Occipital lobe (tissue), 2 donors: ENCODE measurements around the gene CTPS2. TPM values are rescaled to one million over a fixed set of nuclear protein-coding genes. Genes with fewer than 3 reads are reported as not detected.
"Not testable (repeated sequence)": the region's sequence is repeated elsewhere in the genome, so short reads cannot be mapped to it uniquely, and the experiment has no call there.

Source experiments
- DNase-seq: peaks from one replicate; lab custom pipeline; 2025; lab: John Stamatoyannopoulos, UW
- total RNA-seq: library from RNA; depleted of rRNA; stranded (reverse); fragments of >200 nt; gene quantifications from one replicate; pipeline ENCODE4 v1.2.3, GENCODE V29; 2014

Gene CTPS2
- total RNA-seq, 1 donor from 2014 or later = 33.4 TPM

GRCh38 chrX:16603822-16604221, 108.6 kb downstream of the CTPS2 start:
- no peak for DNase-seq

- DNase-seq = not testable (repeated sequence)
Observed at GRCh38 chrX:16603235-16603634, 109.2 kb downstream of the CTPS2 start.

GRCh38 chrX:16601885-16602284, 110.6 kb downstream of the CTPS2 start:
- DNase-seq = no peak

DNA sequence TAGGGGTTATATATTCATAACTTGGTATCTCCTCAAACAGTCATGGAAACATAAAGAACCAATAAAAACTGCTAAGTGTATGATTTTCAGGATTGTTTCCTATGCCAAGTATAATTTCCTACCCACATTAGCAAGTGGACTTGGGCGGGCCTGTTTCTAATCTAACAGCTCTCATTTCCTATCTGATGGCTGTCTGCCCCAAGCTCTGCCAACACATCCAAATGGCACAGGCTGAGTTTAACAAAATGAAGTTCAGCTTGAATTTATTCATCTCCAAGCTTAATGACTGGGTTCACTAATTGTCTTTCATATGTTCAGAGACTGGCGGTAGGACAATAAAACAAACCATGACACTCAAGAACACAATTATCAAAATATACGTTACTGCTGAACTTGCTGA, 118.0 kb downstream of the CTPS2 start:
- no peak for DNase-seq

- DNase-seq = no peak
Observed at GRCh38 chrX:16593801-16594200, 118.7 kb downstream of the CTPS2 start.

DNA sequence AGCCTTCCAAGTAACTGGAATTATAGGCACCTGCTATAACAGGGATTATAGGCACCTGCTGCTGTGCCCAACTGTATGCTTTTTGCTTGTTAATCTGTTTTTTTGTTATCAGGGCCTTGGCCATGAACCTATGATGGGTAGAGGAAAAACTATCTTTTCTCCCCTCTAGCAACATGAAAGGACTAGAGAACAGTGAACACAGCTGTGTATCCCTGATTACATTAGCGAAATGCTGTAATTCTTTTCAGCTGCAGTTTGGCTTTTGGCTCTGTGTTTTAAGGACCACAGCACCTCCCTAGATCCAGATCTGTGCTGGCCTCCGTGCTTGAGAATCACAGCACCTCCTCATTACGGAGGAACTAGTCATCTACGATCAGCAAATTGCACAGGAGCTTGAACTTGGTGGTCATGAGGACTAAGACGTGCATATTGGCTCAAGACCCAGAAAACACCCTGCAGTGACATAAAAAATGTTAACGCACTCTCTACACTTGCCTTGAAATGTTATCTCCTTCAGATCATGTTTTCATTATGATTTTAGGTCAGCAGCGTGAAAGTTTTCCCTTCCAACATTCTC, 120.2 kb downstream of the CTPS2 start:
- DNase-seq = no peak

GRCh38 chrX:16589826-16590225, 122.6 kb downstream of the CTPS2 start:
- no peak for DNase-seq

GRCh38 chrX:16589211-16589610, 123.3 kb downstream of the CTPS2 start:
- DNase-seq = no peak

GRCh38 chrX:16588266-16588665, 124.2 kb downstream of the CTPS2 start:
- DNase-seq = no peak

DNA sequence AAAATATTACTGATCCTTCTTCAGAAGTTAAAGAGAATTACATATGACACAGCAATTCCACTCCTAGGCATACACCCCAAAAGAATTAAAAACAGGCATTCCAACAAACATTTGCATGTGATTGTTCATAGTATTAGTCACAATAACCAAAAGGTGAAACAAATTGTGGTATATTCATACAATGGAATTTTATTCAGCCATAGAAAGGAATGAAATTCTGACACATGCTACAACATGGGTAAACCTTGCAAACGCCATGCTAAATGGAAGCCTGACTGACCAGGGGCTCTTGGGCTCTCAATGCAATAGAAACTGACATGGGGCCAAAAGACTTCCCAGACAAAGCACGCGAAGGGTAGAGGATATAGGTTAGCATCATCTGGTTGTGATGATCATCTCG, 124.6 kb downstream of the CTPS2 start:
- DNase-seq = no peak

DNA sequence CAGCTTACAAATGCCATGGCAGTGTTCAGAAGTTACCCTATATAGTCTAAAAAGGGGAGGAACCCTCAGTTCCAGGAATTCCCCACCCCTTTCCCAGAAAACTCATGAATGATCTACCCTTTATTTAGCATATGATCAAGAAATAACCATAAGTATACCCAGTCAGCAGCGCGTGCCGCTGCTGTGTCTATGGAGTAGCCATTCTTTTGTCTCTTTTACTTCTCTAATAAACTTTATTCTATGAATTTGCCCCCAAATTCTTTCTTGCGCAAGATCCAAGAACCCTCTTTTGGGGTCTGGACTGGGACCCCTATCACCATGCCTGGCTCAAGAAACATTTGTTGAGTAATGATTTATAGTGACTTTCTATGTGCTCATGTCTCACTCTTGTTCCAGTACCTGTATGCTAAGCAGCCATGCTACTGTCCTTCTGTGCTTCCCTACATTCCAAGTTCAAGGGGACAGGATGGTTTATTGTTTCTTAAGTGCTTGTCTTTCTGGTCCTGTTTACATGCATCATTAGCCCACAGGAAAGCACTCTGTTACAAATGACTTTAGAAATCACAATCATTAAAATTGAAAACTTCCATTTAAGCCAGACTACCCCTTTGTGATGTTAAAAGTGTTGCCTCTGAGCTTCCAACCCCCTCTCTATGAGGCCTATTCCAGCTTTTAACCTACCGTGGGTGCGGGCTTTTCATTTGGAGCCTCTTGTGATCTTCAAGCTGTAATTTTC, 125.9 kb downstream of the CTPS2 start:
- no peak for DNase-seq

- DNase-seq = no peak
Observed at GRCh38 chrX:16585486-16586376, 126.7 kb downstream of the CTPS2 start.

- DNase-seq = not testable (repeated sequence)
Observed at GRCh38 chrX:16580004-16580797, 132.3 kb downstream of the CTPS2 start.

DNA sequence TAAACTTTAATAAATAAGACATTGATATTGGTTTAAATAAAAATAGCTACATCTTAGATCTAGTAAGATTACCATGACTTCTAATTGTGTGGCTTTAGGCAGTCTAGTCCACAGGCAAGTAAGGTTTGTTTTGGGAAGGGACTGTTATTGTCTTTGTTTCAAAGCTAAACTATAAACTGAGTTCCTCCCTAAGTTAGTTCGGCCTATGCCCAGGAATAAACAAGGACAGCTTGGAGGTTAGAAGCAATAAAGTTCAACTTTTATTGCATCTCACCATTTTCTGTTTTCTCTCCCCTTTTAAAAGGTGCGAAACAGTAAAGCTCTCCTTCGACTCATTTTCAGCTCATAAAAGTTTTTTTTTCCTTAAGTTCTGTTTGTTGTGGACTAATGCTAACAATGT, 133.0 kb downstream of the CTPS2 start:
- DNase-seq = no peak

- no peak for DNase-seq
Observed at GRCh38 chrX:16578218-16578617, 134.3 kb downstream of the CTPS2 start.

DNA sequence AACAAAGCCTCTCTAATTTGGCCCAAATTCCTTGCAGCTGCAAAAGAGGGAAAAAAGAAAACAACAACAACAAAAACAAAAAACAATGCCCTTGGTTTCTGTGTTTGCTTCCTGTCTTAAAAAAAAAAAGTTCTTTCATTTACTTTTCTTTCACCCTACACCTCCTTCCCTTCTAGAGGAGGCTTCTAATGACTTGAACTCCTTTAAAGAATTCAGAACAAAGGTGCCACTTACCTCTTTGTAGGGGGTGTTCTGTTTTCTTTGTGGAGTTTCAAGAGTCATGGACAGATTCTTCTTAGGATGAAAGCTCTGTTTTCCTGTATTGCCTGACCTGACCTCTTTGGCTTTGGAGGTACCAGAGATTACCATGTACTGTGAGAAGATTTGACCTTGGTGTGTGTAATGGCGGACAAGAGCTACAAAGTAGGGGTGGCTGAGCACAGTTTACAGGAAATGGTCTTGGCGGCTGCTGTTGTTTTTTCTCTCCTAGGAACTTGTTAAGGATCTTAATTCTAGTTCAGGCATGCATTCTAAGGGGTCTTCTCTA, 134.9 kb downstream of the CTPS2 start:
- no peak for DNase-seq

GRCh38 chrX:16575388-16575787, 137.1 kb downstream of the CTPS2 start:
- not testable (repeated sequence) for DNase-seq

DNA sequence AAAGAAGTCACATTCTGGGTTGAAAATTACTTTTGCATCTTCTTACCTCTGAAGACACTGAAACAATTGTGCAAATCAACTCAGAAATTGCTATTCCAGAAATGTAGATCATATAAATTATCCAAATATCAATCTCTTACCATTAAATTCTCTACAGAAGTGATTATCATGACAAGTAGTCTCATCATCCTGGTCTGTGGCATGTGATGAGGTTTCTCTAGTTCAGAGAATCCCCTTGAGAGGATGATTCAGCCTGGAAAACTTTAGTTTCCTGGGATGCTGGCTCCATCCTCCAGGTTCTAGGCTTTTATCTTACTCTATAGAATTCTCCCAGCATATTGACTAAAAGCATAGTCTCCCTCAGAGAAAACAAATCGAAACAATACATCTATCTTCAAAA, 138.7 kb downstream of the CTPS2 start:
- DNase-seq = no peak

- no peak for DNase-seq
Observed at GRCh38 chrX:16567681-16568080, 144.8 kb downstream of the CTPS2 start.

DNA sequence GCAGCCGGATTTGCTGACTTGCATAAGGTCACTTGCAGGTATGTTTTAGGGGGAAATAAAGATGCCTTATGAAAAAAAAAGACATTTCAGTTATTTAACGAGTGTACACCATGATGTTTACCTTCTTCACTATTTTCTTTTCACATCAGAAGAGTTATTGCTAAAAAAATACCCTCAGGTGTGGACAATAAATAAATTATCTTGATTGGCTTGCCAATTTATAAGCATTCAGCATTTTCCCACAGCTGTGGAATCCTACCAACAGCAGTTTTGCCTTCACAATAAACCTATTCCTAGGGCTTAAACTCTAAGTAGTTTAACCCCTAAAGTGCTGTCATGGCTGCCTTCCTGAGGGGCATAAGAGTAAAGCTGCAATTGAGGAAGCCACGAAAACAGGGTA, 145.9 kb downstream of the CTPS2 start:
- DNase-seq = no peak

DNA sequence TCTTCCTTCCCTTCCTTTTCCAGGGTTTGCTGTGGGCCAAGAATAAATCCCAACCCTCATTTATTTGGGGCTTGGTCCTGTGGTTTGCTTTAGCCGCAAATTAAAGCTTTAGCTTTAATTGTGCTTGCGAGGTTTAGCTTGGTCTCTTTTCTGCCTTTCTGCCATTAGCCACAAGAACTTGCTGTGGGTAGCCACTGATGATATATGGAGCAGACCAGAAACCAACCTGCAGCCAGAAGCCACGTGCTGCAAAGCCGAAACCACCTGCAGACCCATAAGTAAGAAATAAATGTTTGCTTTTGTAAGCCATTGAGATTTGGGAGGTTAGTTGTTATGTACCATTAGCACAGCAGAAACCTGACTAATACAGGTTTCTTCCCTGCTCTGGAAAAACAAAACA, 152.3 kb downstream of the CTPS2 start:
- DNase-seq = no peak
